WTC11 (cell line): Measurements from ENCODE around the gene CHRNB2.

ENCODE experiments used
- TF ChIP-seq, protein P1 (sequence below): sonication (generic); formaldehyde crosslinking; IDR thresholded peaks from 2 replicates; pipeline ENCODE4 v1.8.1; 2023; ENCODE audit warnings: mild to moderate bottlenecking, missing genetic modification reagents, moderate library complexity
- TF ChIP-seq, protein P2 (sequence below): fragments of 200-600 bp; IDR thresholded peaks from 2 replicates; pipeline ENCODE4 v1.8.0; 2022; ENCODE audit warnings: antibody characterized with exemption

DNA sequence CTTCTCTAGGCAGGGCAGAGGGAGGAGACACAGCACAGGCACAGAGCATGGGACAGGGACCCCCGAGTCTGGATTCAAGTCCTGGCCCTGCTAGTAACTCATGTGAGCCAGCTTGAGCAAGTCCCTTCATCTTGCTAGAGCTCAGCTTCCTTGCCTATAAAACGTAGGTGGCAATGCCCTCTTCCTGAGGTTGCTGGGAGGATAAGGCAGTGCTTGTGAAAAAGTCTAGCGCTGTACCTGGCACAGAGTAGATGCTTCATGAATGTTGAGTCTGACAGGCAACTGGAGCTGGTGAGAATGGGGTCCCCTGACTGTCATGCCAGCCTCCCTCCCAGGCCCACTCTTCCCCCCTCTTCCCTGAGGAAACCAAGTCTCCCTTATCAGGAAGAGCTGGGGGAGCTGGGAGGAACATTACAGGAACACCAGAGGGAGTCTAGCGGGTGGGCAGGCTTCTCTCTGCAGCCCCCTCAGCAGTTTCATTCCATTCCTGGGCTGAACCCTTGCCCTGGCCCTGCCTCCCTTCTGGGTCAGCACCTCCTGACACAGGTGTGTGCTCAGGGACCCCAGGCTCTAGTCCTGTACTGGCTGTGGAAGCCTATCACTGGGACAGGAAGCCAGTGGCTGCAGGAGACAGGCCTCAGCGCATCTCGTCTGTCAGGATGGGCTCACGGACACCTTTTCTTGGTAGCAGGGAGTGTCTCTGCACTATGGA lies 9.9 kb downstream of the CHRNB2 start:
- TF ChIP-seq, protein P1, sequence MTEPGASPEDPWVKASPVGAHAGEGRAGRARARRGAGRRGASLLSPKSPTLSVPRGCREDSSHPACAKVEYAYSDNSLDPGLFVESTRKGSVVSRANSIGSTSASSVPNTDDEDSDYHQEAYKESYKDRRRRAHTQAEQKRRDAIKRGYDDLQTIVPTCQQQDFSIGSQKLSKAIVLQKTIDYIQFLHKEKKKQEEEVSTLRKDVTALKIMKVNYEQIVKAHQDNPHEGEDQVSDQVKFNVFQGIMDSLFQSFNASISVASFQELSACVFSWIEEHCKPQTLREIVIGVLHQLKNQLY (CRISPR knock-in tag): no peak
- TF ChIP-seq, protein P2, sequence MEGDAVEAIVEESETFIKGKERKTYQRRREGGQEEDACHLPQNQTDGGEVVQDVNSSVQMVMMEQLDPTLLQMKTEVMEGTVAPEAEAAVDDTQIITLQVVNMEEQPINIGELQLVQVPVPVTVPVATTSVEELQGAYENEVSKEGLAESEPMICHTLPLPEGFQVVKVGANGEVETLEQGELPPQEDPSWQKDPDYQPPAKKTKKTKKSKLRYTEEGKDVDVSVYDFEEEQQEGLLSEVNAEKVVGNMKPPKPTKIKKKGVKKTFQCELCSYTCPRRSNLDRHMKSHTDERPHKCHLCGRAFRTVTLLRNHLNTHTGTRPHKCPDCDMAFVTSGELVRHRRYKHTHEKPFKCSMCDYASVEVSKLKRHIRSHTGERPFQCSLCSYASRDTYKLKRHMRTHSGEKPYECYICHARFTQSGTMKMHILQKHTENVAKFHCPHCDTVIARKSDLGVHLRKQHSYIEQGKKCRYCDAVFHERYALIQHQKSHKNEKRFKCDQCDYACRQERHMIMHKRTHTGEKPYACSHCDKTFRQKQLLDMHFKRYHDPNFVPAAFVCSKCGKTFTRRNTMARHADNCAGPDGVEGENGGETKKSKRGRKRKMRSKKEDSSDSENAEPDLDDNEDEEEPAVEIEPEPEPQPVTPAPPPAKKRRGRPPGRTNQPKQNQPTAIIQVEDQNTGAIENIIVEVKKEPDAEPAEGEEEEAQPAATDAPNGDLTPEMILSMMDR: no peak
